SK-N-DZ (cell line): ENCODE measurements around the gene TNFRSF11A. TPM values are rescaled to one million over a fixed set of nuclear protein-coding genes. Genes with fewer than 3 reads are reported as not detected.

ENCODE experiments used
- DNase-seq: peaks from one replicate; pipeline ENCODE4 v3.0.0-alpha.2; 2015; ENCODE audit warnings: low spot score
- polyA plus RNA-seq, 2 experiments: library from polyadenylated mRNA; depleted of rRNA; stranded (reverse); fragments of >200 nt; gene quantifications; 2 replicates each; pipeline ENCODE4 v1.2.3, GENCODE V29; 2014

TNFRSF11A gene
- polyA plus RNA-seq (2014; cell fraction: cytosol; rRNA removed): 0.05 and 1.3 TPM in 2 replicates
- 0.13 TPM in 1 of 2 replicates, not detected in the other for polyA plus RNA-seq (2014; cell fraction: nucleus; rRNA removed)

GRCh38 chr18:62324917-62325805, at the start of gene TNFRSF11A:
Gene TNFRSF11A, plus strand, starts transcription at chr18:62325310. Its CDS starts 43 bp downstream, at chr18:62325353.
- no peak for DNase-seq

GRCh38 chr18:62277045-62277444, 48.1 kb upstream of the TNFRSF11A start:
- no peak for DNase-seq

GRCh38 chr18:62279561-62279960, 45.5 kb upstream of the TNFRSF11A start:
- DNase-seq: no peak

GRCh38 chr18:62280058-62280457, 45.1 kb upstream of the TNFRSF11A start:
- no peak for DNase-seq

- DNase-seq: no peak
Observed at GRCh38 chr18:62280786-62281185, 44.3 kb upstream of the TNFRSF11A start.

GRCh38 chr18:62281684-62282083, 43.4 kb upstream of the TNFRSF11A start:
- DNase-seq: no peak

GRCh38 chr18:62282188-62282629, 42.9 kb upstream of the TNFRSF11A start:
- no peak for DNase-seq

- DNase-seq: no peak
Observed at GRCh38 chr18:62284637-62285036, 40.5 kb upstream of the TNFRSF11A start.

GRCh38 chr18:62285281-62285680, 39.8 kb upstream of the TNFRSF11A start:
- DNase-seq: no peak

GRCh38 chr18:62287781-62288664, 37.1 kb upstream of the TNFRSF11A start:
- DNase-seq: no peak

GRCh38 chr18:62288665-62289008, 36.5 kb upstream of the TNFRSF11A start:
- DNase-seq: no peak

- DNase-seq: no peak
Observed at GRCh38 chr18:62289047-62289446, 36.1 kb upstream of the TNFRSF11A start.

- no peak for DNase-seq
Observed at GRCh38 chr18:62294073-62294472, 31.0 kb upstream of the TNFRSF11A start.

- DNase-seq: no peak
Observed at GRCh38 chr18:62300359-62300963, 24.6 kb upstream of the TNFRSF11A start.

- no peak for DNase-seq
Observed at GRCh38 chr18:62301322-62301721, 23.8 kb upstream of the TNFRSF11A start.

GRCh38 chr18:62312851-62313250, 12.3 kb upstream of the TNFRSF11A start:
- no peak for DNase-seq

- no peak for DNase-seq
Observed at GRCh38 chr18:62318228-62319180, 6.6 kb upstream of the TNFRSF11A start.

- no peak for DNase-seq
Observed at GRCh38 chr18:62321201-62321600, 3.9 kb upstream of the TNFRSF11A start.

GRCh38 chr18:62323483-62324180, 1.5 kb upstream of the TNFRSF11A start:
- no peak for DNase-seq
